ENCODE data around the gene ZCCHC3.
"Not testable (repeated sequence)": the region's sequence is repeated elsewhere in the genome, so short reads cannot be mapped to it uniquely, and the experiment has no call there.

Gene ZCCHC3

GRCh38 chr20:313402-313801, 16.0 kb downstream of the ZCCHC3 start:
- no peak for DNase-seq (ENCODE audit: low spot score)

DNA sequence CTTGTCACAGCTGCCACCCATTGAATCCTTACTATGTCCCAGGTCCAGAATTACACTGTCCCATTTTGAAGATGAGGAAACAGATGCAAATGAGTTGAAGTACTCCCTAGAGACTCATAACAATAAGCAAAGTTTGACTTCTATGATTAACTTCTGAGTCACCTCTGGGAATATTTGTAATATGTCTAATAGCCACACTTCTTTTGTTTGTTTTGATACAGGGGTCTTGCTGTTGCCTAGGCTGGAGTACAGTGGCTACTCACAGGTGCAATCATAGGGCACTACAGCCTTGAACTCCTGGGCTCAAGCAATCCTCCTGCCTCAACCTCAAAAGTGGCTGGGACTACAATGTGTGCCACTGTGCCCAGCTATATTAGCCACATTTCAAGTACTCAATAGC, 16.6 kb downstream of the ZCCHC3 start:
- no peak for DNase-seq (ENCODE audit: low spot score)

- DNase-seq (ENCODE audit: low spot score) = no peak
Observed at GRCh38 chr20:316316-317068, 19.1 kb downstream of the ZCCHC3 start.

- peak; percentile 93 for DNase-seq (ENCODE audit: low spot score)
Observed at GRCh38 chr20:324177-325044, 27.0 kb downstream of the ZCCHC3 start.

DNA sequence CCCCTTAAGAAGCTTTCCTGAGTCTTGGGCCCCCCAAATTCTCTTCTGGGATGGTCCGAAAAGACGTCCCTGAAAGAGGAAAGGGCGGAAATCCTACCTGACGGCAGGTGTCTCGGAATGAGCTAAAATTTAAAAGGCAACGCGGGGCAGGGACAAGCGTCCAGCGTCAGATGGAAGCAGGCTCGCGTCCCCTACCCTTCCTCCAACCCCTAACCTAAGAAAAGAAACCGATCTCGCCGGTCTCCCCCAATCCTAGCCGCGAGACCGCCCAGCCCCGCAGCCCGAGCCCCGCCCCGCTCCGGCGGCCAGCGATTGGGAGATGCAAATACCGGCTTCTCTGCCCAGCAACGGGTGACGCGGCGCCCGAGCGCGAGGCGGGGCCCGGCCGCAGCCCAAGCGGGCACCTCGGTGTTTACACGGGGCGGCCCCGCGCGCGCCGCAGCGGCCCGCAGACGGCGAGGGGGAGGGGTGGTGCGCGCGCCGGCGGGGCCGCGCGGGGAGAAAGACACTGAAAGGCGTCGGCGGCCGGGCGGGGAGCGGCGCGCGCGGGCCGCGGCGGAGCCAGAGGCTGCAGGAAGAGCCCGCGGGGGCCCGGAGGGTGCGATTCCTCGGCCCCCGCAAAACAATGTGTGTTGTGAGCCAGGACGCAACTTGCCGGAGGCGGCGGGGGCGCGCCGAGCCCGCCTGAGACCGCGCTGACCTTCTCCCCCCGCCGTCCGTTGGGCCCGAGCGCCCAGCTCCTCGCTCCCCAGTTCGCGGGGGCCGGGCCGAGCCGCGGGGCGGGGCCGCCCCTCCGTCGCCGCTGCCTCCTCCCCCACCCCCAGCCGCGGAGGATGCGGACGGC, 27.9 kb downstream of the ZCCHC3 start, which contains the start of gene SOX12:
TSS of gene SOX12 (plus strand) at position 508 of the 844 bp plus-strand sequence. CDS start 373 bp downstream, outside the sequence.
- DNase-seq (ENCODE audit: low spot score) = peak; percentile 99

DNA sequence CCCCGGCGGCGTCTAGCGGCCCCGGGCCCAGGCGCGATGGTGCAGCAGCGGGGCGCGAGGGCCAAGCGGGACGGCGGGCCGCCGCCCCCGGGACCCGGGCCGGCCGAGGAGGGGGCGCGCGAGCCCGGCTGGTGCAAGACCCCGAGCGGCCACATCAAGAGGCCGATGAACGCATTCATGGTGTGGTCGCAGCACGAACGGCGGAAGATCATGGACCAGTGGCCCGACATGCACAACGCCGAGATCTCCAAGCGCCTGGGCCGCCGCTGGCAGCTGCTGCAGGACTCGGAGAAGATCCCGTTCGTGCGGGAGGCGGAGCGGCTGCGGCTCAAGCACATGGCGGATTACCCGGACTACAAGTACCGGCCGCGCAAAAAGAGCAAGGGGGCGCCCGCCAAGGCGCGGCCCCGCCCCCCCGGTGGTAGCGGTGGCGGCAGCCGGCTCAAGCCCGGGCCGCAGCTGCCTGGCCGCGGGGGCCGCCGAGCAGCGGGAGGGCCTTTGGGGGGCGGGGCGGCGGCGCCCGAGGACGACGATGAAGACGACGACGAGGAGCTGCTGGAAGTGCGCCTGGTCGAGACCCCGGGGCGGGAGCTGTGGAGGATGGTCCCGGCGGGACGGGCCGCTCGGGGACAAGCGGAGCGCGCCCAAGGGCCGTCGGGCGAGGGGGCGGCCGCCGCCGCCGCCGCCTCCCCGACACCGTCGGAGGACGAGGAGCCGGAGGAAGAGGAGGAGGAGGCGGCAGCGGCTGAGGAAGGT, 28.7 kb downstream of the ZCCHC3 start:
- DNase-seq (ENCODE audit: low spot score) = peak; percentile 84

DNA sequence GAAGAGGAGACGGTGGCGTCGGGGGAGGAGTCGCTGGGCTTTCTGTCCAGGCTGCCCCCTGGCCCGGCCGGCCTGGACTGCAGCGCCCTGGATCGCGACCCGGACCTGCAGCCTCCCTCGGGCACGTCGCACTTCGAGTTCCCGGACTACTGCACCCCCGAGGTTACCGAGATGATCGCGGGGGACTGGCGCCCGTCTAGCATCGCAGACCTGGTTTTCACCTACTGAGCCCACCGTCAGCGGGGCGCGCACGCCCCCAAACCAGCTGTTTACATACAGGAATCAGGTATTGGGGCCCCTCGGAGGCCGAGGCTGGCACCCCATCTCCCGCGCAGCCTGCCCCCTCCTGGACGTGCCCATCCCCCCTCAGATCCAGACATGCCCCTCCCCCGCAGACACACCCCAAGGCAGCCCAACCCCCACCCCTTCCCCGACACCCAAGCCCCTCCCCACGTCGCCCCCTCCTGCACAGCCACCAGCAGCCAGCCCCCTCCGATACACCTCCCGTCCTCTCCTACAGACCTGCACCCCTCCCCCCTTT, 29.3 kb downstream of the ZCCHC3 start:
- no peak for DNase-seq (ENCODE audit: low spot score)

DNA sequence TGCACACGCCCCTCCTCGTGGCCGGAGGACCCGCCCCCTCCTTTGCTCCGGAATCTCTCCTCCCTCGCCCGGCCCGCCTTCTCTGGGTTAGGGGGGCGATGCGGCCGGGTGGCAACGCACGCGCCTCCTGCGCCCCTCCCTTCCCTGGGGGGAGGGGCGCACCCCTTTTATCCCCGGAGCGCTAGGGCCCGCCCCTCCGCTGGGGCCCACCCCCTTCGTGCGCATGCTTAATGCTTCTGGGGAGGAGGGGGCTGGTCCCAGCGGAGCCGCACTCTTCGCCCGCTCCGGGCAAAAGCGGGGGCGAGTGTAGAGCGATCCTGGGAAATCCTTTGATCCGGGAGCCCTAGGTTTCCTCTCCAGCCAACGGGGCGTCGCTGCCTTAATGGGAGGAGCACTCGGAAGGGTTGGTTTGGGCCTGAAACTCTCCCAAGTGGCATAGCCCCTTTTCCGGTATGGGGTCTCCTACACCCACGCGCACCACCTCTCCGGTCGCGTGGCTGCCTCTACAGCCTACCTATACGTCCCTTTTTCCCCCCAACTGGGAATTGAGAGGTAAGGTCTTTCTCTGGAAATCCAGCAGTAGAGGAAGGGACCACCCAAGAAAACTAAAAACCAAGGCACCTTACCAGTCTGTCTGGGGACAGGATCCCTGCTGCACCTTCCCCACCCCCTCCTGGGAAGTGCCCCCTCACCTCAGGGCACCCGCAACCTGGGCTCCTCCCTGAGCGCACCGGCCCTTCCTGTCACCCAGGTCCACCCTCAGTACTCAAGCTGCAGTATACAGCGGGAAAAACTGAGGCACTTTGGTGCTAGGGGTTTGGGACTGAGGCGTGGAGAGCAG, 30.0 kb downstream of the ZCCHC3 start:
- peak; percentile 95 for DNase-seq (ENCODE audit: low spot score)

- DNase-seq (ENCODE audit: low spot score) = no peak
Observed at GRCh38 chr20:328027-328974, 30.9 kb downstream of the ZCCHC3 start.

DNA sequence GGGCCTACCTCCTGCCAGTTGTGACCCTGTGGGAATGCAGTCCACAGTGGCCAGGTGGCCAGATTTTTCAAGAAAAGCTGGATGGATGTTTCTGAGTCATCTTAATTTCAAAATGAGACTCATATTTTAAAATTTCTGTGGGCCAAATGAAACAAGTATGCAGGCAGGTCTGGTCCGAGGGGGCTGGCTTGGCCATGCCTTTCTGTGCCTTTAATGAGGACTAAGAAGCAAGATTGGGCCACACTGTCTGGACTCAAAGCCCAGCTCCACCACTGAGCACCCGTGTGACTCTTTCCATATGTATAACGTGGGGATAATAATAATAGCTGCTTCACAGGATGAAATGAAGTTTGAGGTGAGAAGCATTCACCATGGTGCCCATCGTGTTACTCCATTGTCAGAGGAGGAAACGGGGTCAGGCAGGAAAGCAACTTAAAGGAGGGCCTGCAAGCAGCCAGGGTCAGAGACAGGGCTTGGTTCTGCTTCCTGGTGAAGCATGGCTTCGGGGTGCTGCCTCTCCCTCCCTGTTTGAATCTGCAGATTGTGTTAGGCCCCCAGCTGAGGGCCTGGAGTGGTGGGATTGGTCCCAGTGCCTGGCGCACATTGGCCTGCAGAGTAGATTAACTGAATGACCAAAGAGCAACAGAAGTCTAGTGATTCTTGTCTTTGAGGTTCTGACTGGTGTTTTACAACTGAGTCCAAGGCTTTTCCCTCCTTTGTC, 31.8 kb downstream of the ZCCHC3 start:
- no peak for DNase-seq (ENCODE audit: low spot score)

DNA sequence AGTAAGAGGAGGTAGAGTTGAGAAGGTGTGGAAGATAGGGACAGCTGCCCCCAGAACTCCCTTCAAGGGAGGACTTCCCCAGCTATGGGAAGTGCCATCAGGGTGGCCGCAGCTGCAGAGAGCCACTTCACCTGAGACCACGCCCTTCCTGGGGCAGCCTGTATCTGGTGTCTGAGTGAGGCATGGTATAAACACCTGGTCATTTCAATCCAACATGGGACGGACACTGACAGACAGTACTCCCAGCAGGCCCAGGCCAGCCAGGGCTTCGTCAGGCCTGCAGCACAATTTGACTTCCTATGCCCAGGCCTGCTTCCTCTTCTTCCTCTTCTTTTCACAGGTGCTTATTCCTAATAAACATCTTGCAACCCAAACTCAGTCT, 32.5 kb downstream of the ZCCHC3 start:
- DNase-seq (ENCODE audit: low spot score) = no peak

DNA sequence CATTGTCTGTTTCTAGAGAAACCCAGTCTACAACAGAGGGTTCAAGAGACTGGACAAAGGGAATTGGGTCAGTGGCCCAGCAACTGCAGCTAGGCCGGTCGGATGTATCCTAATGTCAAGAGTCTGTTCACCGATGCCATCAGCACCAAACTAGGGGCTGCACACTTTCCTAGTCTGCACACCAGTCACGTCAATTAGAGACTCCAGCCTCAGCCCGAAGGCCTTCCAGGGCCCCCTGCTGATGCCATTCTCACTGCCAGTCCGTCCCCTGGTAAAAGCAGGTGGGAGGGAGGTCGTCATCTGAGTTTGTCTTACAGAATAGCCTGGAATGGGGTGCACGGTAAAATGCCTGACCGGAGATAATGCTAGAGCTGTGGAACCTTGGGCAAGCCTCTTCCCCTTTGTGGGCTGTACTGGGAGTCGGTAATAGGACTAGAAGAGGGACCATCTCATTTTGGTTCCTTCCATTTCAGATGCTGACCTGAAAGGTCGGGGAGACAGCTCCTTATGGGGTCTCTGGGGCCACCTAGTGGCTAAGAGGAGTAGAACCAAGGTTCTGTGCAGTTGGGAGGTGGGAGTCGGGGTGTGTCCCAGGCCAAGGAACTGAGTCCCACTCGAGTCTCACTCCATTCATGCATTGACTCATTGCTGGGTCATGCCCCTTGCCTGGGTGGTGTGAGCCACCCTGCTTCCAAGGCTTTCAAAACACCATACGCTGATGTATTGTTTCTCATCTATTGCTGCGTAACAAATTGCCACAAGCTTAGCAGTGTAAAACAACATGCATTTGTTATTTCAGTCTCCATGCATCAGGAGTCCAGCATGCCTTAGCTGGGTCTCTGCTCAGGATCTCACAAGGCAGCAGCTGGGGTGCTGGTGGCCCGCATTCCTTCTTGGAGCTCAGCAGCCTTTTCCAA, 33.1 kb downstream of the ZCCHC3 start:
- DNase-seq (ENCODE audit: low spot score) = peak; percentile 65

- DNase-seq (ENCODE audit: low spot score) = no peak
Observed at GRCh38 chr20:334578-334977, 37.2 kb downstream of the ZCCHC3 start.

DNA sequence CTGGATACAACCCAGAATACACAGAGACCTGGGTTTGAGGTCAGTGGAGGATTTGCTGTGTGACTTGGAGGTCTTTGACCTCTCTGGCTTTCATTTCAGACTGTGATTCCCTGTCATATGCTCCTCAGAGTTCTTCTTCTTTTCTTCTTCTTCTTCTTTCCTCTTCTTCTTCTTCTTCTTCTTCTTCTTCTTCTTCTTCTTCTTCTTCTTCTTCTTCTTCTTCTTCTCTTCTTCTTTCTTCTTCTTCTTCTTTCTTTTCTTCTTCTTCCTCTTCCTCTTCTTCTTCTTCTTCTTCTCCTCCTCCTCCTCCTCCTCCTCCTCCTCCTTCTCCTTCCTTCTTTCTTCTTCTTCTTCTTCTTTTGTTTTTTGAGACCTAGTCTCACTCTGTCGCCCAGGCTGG, 38.7 kb downstream of the ZCCHC3 start:
- DNase-seq (ENCODE audit: low spot score) = not testable (repeated sequence)

- DNase-seq (ENCODE audit: low spot score) = no peak
Observed at GRCh38 chr20:341682-342081, 44.3 kb downstream of the ZCCHC3 start.

GRCh38 chr20:343107-343506, 45.7 kb downstream of the ZCCHC3 start:
- no peak for DNase-seq (ENCODE audit: low spot score)

- no peak for DNase-seq (ENCODE audit: low spot score)
Observed at GRCh38 chr20:346033-346639, 48.8 kb downstream of the ZCCHC3 start.
